Hair follicle dermal papilla cell (primary cell): ENCODE results near the gene KMT2C. TPM values are rescaled to one million over a fixed set of nuclear protein-coding genes. Genes with fewer than 3 reads are reported as not detected.

Experiments
- small RNA-seq: library from RNA; depleted of rRNA; stranded (forward); fragments of <200 nt; gene quantifications from one replicate; pipeline ENCODE3, GENCODE V24; 2012
- total RNA-seq: library from RNA; depleted of rRNA; stranded (reverse); fragments of >200 nt; gene quantifications from 2 replicates; pipeline ENCODE4 v1.2.3, GENCODE V29; 2012

The KMT2C gene
- total RNA-seq, result 34.5 and 49.5 TPM in 2 replicates

DNA sequence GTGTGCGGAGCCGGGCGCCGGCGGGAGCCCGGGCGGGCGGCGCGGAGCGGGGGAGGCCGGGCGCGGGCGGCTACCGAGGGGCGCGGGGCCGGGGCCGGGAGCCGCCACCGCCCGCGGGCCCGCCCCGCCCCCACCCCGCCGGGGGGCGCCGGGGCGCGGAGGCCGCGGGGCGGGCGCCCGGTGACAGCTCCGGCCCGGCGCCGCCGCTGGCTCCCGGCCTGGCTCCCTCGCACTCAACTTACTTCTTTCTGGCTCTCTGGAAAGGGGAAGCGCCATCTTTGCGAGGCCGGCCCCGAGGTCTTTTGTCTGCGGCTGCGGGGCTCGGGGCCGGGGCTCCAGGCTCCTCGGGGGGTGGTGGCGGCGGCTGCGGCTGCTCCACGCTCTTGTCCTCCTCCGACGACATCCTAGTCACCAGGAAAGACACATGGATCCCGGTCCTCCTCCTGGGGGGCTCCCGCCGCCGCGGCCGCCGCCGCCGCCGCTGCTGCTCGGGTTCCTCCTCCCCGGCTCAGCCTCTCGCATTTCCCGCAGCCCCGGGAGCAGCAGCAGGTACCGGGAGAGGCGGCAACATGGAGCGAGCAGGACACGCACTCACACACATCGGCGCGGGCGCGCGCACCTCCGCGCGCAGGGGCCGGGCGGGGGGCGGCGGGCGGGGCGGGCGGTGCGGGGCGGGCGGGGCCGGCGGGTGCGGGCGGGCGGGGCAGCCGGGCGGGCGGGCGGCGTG, at the start of gene KMT2C:
KMT2C (minus strand) TSS at position 620 of the 727 bp plus-strand sequence; CDS start at position 403, 217 bp downstream.

Small RNAs within 50 kb of the gene (small RNA-seq; reads per million reads assigned to genes)
- gene AC104692.1 (not detected), gene AC104692.2 (not detected), gene RF00019 (not detected)

Other genes with a start within 250 kb of the KMT2C start
- gene XRCC2, start 240.1 kb upstream of the KMT2C start, total RNA-seq, result 0.12 and 0.49 TPM in 2 replicates